Right lobe of liver (tissue), 6 donors: Measurements from ENCODE around the gene CYB561D2. TPM values are rescaled to one million over a fixed set of nuclear protein-coding genes. Genes with fewer than 3 reads are reported as not detected.

Experiments used
- ATAC-seq, 4 donors: fragments of 200-7000 bp; cut with Tn5 transposase; one replicate each; pipeline ENCODE4 v1.9.1; 2020; ENCODE audit warnings: mild to moderate bottlenecking in 4 of 4, moderate library complexity in 4 of 4
- DNase-seq, 3 donors: peaks; one replicate each; pipeline ENCODE4 v3.0.0-alpha.2; 2020
- H3K27ac ChIP-seq, 3 donors: fragments of 200-600 bp; one replicate each; pipeline ENCODE4 v1.8.0; 2022
- H3K27me3 ChIP-seq, 2 donors: fragments of 200-600 bp; one replicate each; pipeline ENCODE4 v1.8.0; 2022
- H3K36me3 ChIP-seq, 4 donors: fragments of 200-600 bp; sonication (generic) in 1 of 4; one replicate each; pipeline versions ENCODE4 v1.5.1 to v1.8.0; 2017 to 2022; ENCODE audit warnings: control low read depth in 1 of 4
- H3K4me1 ChIP-seq, 4 donors: fragments of 200-600 bp; sonication (generic) in 1 of 4; one replicate each; pipeline versions ENCODE4 v1.5.1 to v1.8.0; 2017 to 2022; ENCODE audit warnings: control low read depth in 1 of 4
- H3K4me3 ChIP-seq, 3 donors: fragments of 200-600 bp; one replicate each; pipeline ENCODE4 v1.8.0; 2022
- H3K9me3 ChIP-seq, 4 donors: fragments of 200-600 bp; sonication (generic) in 1 of 4; one replicate each; pipeline versions ENCODE4 v1.5.1 to v1.8.0; 2017 to 2022; ENCODE audit warnings: control low read depth in 1 of 4
- CTCF ChIP-seq, 4 donors: fragments of 200-600 bp in 3 of 4; fragments of 450-650 bp in 1 of 4; IDR thresholded peaks; one replicate each; pipeline versions ENCODE4 v1.5.1 to v1.8.0; 2016 to 2022; ENCODE audit warnings: antibody characterized with exemption in 4 of 4, mild to moderate bottlenecking in 2 of 4
- POLR2A ChIP-seq: fragments of 450-650 bp; IDR thresholded peaks from one replicate; pipeline ENCODE4 v1.6.1; 2017; ENCODE audit warnings: antibody characterized with exemption, mild to moderate bottlenecking
- WGBS: methylation state at CpG from one replicate; pipeline ENCODE4 v1.1.6; 2018; ENCODE audit warnings: low coverage, low lambda C conversion rate; ENCODE audit not compliant: insufficient coverage; ENCODE audit errors: missing lambda C conversion rate; 5-methylcytosine and 5-hydroxymethylcytosine counted together
- intact Hi-C, 2 donors: fragments of 100-400 bp; cut with DNase I; formaldehyde crosslinking; loops; one replicate each; pipeline versions ENCODE4 v1.11.2 to v1.14.1; 2022
- total RNA-seq, 6 experiments: library from RNA; depleted of rRNA in 2 of 6; stranded (reverse); fragments of >200 nt in 2 of 6; fragmentation: NEBNext Ultra II Directional in 3 of 6; extraction: Animal tissue kit (Norgen Biotek cat#: 25700) in 3 of 6; gene quantifications; one replicate each; pipeline versions ENCODE4 v1.1.0 to v1.2.4, GENCODE V29; 2016 to 2023
- donor health status: DM: no; HTN: yes; CAD: no.
- donor health status: DM: no; HTN: no; CAD: no.
- donor health status: DM: no; HTN: no; CAD: no.
- donor health status: DM: no; HTN: yes; CAD: no.
- donor health status: DM: no; HTN: yes; CAD: no.

Gene CYB561D2
- total RNA-seq, 6 experiments from 2014 or later, result 14.3 to 29.4 (median 20.7) TPM

DNA sequence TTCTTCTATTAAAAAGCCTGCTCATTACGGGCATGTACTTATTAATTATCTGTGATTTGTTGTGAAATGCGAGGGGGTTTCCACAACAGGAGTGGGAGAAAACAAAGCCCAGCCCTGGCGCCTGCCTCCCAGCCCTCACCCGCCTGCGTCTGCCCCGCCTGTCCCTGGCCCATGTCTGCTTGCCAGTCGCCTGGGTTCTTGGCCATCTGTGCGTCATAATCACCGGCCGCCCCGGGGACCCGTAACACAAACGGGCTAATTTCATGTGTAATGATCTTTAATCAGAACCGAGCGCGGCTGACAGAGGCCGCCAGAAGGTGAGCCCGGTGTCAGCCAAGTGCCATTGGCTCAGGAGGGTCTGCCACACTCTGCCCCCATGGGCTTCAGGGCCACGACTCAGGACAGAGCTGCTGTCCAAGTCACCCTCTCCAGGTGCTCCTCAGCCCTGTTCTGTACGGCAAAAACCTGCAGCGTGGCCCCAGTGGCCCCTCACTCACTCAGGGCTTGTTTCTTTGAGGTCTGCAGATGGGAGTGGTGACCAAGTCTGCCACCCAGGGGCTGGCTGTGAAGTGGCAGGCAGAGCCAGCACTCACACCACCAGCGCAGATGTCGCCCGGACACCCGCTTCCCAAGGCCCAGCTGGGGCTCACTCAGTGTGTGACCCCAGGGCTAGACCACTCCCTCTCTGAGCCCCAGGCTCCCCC, 37.5 kb downstream of the CYB561D2 start:
- DNase-seq, result no peak
- H3K9me3 ChIP-seq, result no peaks in the 10 kb centered on the region
- H3K4me1 ChIP-seq, result no peaks in the 10 kb centered on the region
- no peak overlapping the region for H3K4me3 ChIP-seq
- TF ChIP-seq CTCF (IDR thresholded peaks at IDR 0.05) (peak in 1 of 4 donors; percentile 7), POLR2A (no peak)
- peak in 1 of 4 donors; percentile 14 for ATAC-seq
- no peaks in the 10 kb centered on the region for H3K27me3 ChIP-seq
- no peaks in the 10 kb centered on the region for H3K36me3 ChIP-seq
- WGBS, result 51% methylated on average over 3 of the region's 25 CpGs
- intact Hi-C loops, result no loop called here
- H3K27ac ChIP-seq, result no peak overlapping the region

DNA sequence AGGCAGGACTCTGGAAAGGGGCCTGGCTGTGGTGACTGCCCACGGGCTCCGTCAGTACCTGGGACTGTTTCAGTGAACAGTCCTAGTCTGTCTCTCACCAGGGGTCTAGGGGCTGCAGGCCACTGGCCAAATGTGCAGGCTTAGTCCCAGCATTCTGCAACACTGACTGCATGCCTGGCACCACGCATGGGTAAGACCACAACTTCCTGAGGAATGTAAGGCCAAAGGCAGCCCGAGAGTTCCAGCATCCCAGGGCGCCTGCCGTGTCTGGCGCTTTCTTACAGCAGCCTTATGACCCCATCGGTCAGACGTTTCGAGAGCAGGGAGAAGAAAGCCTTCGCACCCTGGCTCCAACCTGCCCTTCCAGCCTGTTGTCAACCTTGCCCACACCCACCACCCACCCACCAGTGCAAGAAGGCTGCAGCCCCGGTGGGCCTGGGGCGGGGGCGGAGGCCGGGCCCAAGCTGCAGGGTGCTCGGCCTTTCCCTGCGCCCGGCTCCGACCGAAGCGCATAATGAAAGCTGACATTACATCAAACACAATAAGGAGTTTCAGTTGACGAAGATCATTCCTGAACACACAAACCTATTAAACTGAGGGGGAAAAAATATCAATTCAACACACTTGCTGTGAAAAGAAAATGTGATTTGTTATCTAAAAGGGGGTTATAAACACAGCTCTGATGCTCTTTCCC, 38.2 kb downstream of the CYB561D2 start:
- no peak for DNase-seq
- no peak for TF ChIP-seq CTCF (IDR thresholded peaks at IDR 0.05)
- TF ChIP-seq POLR2A, result no peak
- Histone ChIP-seq H3K9me3 (no peaks in the 10 kb centered on the region), H3K4me1 (no peaks in the 10 kb centered on the region), H3K36me3 (no peaks in the 10 kb centered on the region), H3K4me3 (no peak overlapping the region), H3K27me3 (no peaks in the 10 kb centered on the region), H3K27ac (no peak overlapping the region)
- intact Hi-C loops, result no loop called here
- no peak for ATAC-seq
- 66% methylated on average over 7 of the region's 22 CpGs for WGBS

DNA sequence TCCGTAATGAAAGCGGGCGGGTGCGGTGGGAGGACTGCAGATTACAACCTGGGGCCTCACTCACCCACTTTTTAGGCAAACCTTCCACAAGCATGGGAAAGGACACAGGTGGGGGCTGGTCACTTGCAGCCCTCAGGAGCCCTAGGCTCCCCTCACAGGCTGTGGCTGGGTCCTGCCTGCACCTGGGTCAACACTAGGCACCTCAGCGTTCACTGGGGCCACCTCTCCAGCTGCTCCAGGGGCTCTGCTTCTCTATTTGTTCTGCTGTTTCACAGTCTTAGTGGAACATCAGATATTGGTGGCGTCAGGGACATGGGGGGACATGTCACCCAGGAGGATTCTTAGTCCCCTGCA, 38.7 kb downstream of the CYB561D2 start:
- Histone ChIP-seq H3K9me3 (no peaks in the 10 kb centered on the region), H3K36me3 (no peaks in the 10 kb centered on the region), H3K4me1 (no peaks in the 10 kb centered on the region), H3K27me3 (no peaks in the 10 kb centered on the region), H3K4me3 (no peak overlapping the region), H3K27ac (no peak overlapping the region)
- no peak for DNase-seq
- ATAC-seq, result no peak
- no CpG with 5 or more reads among the region's 6 CpGs for WGBS
- TF ChIP-seq CTCF (IDR thresholded peaks at IDR 0.05) (no peak), POLR2A (no peak)
- intact Hi-C loops, result no loop called here

DNA sequence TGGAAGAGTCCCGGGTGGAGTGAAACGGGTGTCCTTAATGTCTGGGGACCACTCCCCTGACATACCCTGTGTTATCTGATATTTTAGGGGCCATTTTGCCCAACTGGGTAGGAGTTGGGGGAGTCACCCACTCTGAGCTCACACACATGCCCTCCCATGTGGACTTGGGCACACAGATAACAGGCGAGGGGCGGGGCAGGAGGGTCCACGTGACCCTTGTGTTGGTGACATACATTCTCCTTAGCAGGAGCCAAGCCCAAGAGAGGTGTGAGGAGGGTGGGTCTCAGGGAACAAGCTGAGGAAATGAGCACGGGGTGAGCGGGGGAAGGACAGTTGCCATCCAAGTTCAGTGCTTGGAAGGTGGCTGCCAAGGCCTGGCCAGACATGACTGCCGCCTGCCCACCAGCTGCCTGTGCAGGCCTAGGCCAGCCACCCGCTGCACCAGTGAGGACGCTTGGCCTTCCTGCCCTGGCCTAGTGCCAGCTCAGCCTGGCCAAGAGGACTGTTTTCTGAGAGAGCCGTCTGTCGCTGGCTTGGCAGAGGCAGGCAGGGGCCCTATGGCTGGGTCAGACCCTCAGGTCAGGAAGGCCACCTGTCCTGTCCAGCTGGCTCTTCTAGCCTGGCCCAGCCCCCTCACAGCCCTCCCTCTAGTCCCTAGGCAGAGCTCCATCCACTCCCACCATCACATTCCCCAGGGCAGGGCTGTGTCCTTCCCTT, 40.0 kb downstream of the CYB561D2 start:
- Histone ChIP-seq H3K27ac (no peak overlapping the region), H3K4me3 (no peak overlapping the region), H3K36me3 (no peaks in the 10 kb centered on the region), H3K4me1 (no peaks in the 10 kb centered on the region), H3K27me3 (no peaks in the 10 kb centered on the region), H3K9me3 (no peaks in the 10 kb centered on the region)
- TF ChIP-seq POLR2A (no peak), CTCF (IDR thresholded peaks at IDR 0.05) (no peak)
- ATAC-seq (peak; percentile 56 to 77 (median 64)), DNase-seq (peak; percentile 67 to 79 (median 72))
- intact Hi-C loops, result no loop called here
- 60% methylated on average over 3 of the region's 12 CpGs for WGBS
